ENCODE measurements around the gene NKIRAS1. TPM values are rescaled to one million over a fixed set of nuclear protein-coding genes. Genes with fewer than 3 reads are reported as not detected.
A peak's percentile ranks its signal among the peaks of the same experiment; 100 is the strongest.

The NKIRAS1 gene
- 1 to 10 TPM; 2.2 to 3.1 TPM for total RNA-seq

GRCh38 chr3:23916886-23917678, at the start of gene NKIRAS1, which contains the start of gene RPL15:
NKIRAS1 (minus strand) TSS chr3:23916990; CDS start chr3:23910904, 6,086 bp downstream.
RPL15 (plus strand) TSS chr3:23917132; CDS start chr3:23917860, 728 bp downstream.
- Mint-ChIP-seq H3K4me3 (peak within 1 kb of the TSS; percentile 99), H3K27ac (peak within 1 kb of the TSS; percentile 98), H3K27me3 (ENCODE audit: low read depth) (peaks cover 5% of the 10 kb centered on the region), H3K4me1 (ENCODE audit: low read depth) (peaks cover 45% of the 10 kb centered on the region), H3K36me3 (ENCODE audit: low read depth) (peaks cover 46% of the 10 kb centered on the region), H3K9me3 (ENCODE audit: insufficient read depth) (no peaks in the 10 kb centered on the region)
- ChIA-PET POLR2A (interaction anchor here (0.6 to 5.3 kb wide), 38 partner anchors 8 to 591 kb away, joined by 3 to 136 read pairs (median 4); partner anchors contain the start of gene NR1D2), CTCF (interaction anchor here (0.7 to 2.2 kb wide), 9 partner anchors 25 to 269 kb away, joined by 3 to 10 read pairs (median 4); no protein-coding TSS in a partner anchor)
- ATAC-seq: peak; percentile 94
- DNase-seq: peak; percentile 98

- H3K4me1 Mint-ChIP-seq (ENCODE audit: low read depth): no peaks in the 10 kb centered on the region
- ChIA-PET POLR2A (no interaction called here), CTCF (no interaction called here)
- ATAC-seq (no peak), DNase-seq (no peak)
- H3K36me3 Mint-ChIP-seq (ENCODE audit: low read depth): peaks cover 4% of the 10 kb centered on the region
- no peaks in the 10 kb centered on the region for H3K27me3 Mint-ChIP-seq (ENCODE audit: low read depth)
- no peak overlapping the region for H3K27ac Mint-ChIP-seq
- H3K4me3 Mint-ChIP-seq: no peak overlapping the region
- no peaks in the 10 kb centered on the region for H3K9me3 Mint-ChIP-seq (ENCODE audit: insufficient read depth)
Observed at GRCh38 chr3:23966328-23966727, 49.5 kb upstream of the NKIRAS1 start.

DNA sequence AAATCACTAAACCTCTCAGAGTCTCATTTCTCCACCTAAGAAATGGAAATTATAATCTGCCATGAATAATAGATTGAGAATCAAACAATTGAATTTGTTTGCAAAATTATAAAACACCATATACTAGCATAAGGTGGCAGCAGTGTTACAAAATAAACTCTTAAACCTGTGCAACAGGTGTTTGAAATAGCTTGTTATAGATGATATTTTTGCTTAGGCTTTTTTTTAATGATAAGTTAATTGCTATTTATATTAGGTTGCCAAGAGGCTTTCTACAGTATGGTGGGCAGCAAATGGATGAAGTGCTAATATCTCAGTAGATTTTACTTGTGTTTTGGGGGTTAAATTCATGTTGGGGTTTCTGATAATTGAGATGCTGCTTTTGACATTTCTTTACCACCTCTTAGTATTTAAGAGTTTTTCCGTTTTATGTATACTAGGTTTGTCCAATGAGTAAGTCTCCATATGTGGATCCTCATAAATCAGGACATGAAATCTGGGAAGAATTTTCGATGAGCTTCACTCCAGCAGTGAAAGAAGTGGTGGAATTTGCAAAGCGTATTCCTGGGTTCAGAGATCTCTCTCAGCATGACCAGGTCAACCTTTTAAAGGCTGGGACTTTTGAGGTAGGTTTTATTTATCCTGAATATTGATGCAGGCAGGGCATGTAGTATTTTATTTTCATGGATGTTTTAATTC, 47.9 kb upstream of the NKIRAS1 start:
- ChIA-PET POLR2A (no interaction called here), CTCF (no interaction called here)
- Mint-ChIP-seq H3K9me3 (ENCODE audit: insufficient read depth) (no peaks in the 10 kb centered on the region), H3K27me3 (ENCODE audit: low read depth) (no peaks in the 10 kb centered on the region), H3K4me3 (no peak overlapping the region), H3K4me1 (ENCODE audit: low read depth) (no peaks in the 10 kb centered on the region), H3K27ac (no peak overlapping the region), H3K36me3 (ENCODE audit: low read depth) (peaks cover 4% of the 10 kb centered on the region)
- no peak for ATAC-seq
- DNase-seq: no peak

DNA sequence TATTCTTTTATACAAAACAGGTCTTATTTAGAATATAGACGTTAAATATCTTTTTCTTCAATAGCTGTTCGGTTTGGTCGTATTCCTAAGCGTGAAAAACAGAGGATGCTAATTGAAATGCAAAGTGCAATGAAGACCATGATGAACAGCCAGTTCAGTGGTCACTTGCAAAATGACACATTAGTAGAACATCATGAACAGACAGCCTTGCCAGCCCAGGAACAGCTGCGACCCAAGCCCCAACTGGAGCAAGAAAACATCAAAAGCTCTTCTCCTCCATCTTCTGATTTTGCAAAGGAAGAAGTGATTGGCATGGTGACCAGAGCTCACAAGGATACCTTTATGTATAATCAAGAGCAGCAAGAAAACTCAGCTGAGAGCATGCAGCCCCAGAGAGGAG, 45.1 kb upstream of the NKIRAS1 start:
- Mint-ChIP-seq H3K27ac (no peak overlapping the region), H3K36me3 (ENCODE audit: low read depth) (peaks cover 4% of the 10 kb centered on the region), H3K4me1 (ENCODE audit: low read depth) (peaks cover 2% of the 10 kb centered on the region), H3K9me3 (ENCODE audit: insufficient read depth) (no peaks in the 10 kb centered on the region), H3K27me3 (ENCODE audit: low read depth) (no peaks in the 10 kb centered on the region), H3K4me3 (no peak overlapping the region)
- DNase-seq (no peak), ATAC-seq (no peak)
- CTCF ChIA-PET: interaction anchor here (1.0 kb wide), 1 partner anchor 74 kb away, joined by 3 read pairs; no protein-coding TSS in a partner anchor
- POLR2A ChIA-PET: no interaction called here

DNA sequence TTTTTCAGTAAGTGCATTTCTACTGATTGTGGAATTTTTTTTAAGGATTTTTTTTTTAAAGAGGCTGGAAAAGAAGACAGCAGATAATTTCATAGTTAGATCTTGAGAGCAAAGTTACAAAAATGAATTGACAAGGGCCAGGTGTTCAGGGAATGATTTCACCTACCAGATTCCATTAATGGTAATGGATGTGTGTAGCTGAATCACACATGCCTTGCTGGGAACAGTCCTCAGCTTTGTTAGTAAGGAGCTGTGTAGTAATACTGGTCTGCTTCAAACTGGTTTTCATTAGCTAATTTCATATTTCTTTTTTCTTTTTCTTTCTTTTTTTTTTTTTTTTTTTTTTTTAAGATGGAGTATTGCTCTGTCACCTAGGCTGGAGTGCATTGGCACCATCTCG, 44.3 kb upstream of the NKIRAS1 start:
- Mint-ChIP-seq H3K9me3 (ENCODE audit: insufficient read depth) (no peaks in the 10 kb centered on the region), H3K27ac (no peak overlapping the region), H3K36me3 (ENCODE audit: low read depth) (peaks cover 4% of the 10 kb centered on the region), H3K27me3 (ENCODE audit: low read depth) (no peaks in the 10 kb centered on the region), H3K4me3 (no peak overlapping the region), H3K4me1 (ENCODE audit: low read depth) (peaks cover 2% of the 10 kb centered on the region)
- no peak for ATAC-seq
- ChIA-PET CTCF (interaction anchor here (0.6 to 0.7 kb wide), 2 partner anchors 22 to 30 kb away, joined by 3 read pairs; no protein-coding TSS in a partner anchor), POLR2A (no interaction called here)
- DNase-seq: no peak

DNA sequence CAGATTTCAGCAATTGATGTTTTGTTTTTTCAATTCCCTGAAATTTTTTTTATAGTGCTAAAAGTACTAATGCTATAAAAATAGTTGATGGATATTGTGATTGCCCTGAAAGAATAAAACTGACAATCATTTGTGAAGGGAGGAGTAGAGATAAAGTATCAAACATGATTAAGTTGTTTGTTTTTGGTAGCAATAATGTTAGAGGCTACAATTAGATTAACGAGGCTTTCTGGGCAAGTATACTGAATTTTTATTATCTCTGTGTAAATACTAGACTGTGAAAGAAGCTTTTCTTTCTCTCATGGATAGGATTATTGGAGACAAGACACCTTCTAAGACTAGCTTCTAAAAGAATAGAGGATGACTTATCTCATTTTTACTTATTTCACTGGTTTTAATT, 43.9 kb upstream of the NKIRAS1 start:
- Mint-ChIP-seq H3K4me3 (no peak overlapping the region), H3K9me3 (ENCODE audit: insufficient read depth) (no peaks in the 10 kb centered on the region), H3K36me3 (ENCODE audit: low read depth) (peaks cover 4% of the 10 kb centered on the region), H3K27ac (no peak overlapping the region), H3K4me1 (ENCODE audit: low read depth) (peaks cover 2% of the 10 kb centered on the region), H3K27me3 (ENCODE audit: low read depth) (no peaks in the 10 kb centered on the region)
- ATAC-seq (no peak), DNase-seq (no peak)
- POLR2A ChIA-PET: no interaction called here
- CTCF ChIA-PET: interaction anchor here (0.6 to 1.2 kb wide), 3 partner anchors 21 to 29 kb away, joined by 3 to 4 read pairs (median 3); no protein-coding TSS in a partner anchor

DNA sequence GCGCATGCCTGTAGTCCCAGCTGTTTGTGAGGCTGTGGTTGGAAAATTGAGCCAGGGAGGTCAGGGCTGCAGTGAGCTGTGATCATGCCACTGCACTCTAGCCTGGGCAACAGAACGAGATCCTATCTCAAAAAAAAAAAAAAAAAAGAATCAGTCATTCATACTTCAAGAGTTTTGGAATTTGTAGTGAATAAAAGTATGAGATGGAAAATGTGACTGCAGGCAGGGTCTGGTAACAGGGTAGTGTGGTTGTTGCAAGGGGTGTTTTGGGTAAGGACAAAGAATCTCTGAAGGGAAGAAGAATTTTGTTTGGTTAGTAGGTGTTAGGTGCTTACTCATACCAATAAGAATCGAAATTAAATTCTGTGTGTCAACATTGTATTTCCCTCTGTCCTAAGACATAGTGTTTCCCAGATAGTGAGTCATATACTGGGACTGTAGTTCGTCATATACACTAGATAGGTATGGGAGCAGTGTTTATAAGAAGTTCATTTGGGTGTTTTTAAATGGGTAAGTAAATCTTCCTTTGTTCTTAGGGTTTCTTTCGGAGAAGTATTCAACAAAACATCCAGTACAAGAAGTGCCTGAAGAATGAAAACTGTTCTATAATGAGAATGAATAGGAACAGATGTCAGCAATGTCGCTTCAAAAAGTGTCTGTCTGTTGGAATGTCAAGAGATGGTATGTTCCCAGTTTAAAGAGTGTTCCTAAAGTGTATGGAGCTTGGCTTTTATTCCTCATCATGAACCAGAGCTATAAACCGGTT, 42.5 kb upstream of the NKIRAS1 start:
- DNase-seq: no peak
- peaks cover 2% of the 10 kb centered on the region for H3K36me3 Mint-ChIP-seq (ENCODE audit: low read depth)
- POLR2A ChIA-PET: no interaction called here
- H3K9me3 Mint-ChIP-seq (ENCODE audit: insufficient read depth): no peaks in the 10 kb centered on the region
- CTCF ChIA-PET: interaction anchor here (1.2 kb wide), 1 partner anchor 22 kb away, joined by 4 read pairs; no protein-coding TSS in a partner anchor
- no peak overlapping the region for H3K27ac Mint-ChIP-seq
- peak; percentile 60 for ATAC-seq
- peaks cover 2% of the 10 kb centered on the region for H3K4me1 Mint-ChIP-seq (ENCODE audit: low read depth)
- no peaks in the 10 kb centered on the region for H3K27me3 Mint-ChIP-seq (ENCODE audit: low read depth)
- H3K4me3 Mint-ChIP-seq: no peak overlapping the region

- no peak for ATAC-seq
- DNase-seq: no peak
- H3K27me3 Mint-ChIP-seq (ENCODE audit: low read depth): no peaks in the 10 kb centered on the region
- no peaks in the 10 kb centered on the region for H3K9me3 Mint-ChIP-seq (ENCODE audit: insufficient read depth)
- ChIA-PET POLR2A (interaction anchor here (1.5 kb wide), 1 partner anchor 40 kb away, joined by 5 read pairs; the partner anchor contains the start of genes NKIRAS1 and RPL15), CTCF (no interaction called here)
- H3K27ac Mint-ChIP-seq: no peak overlapping the region
- H3K4me3 Mint-ChIP-seq: no peak overlapping the region
- no peaks in the 10 kb centered on the region for H3K36me3 Mint-ChIP-seq (ENCODE audit: low read depth)
- H3K4me1 Mint-ChIP-seq (ENCODE audit: low read depth): peaks cover 6% of the 10 kb centered on the region
Observed at GRCh38 chr3:23956701-23957100, 39.9 kb upstream of the NKIRAS1 start.

GRCh38 chr3:23954144-23954543, 37.4 kb upstream of the NKIRAS1 start:
- Mint-ChIP-seq H3K4me1 (ENCODE audit: low read depth) (peaks cover 27% of the 10 kb centered on the region), H3K4me3 (no peak overlapping the region), H3K36me3 (ENCODE audit: low read depth) (no peaks in the 10 kb centered on the region), H3K27ac (no peak overlapping the region), H3K9me3 (ENCODE audit: insufficient read depth) (no peaks in the 10 kb centered on the region), H3K27me3 (ENCODE audit: low read depth) (no peaks in the 10 kb centered on the region)
- ATAC-seq (no peak), DNase-seq (no peak)
- POLR2A ChIA-PET: interaction anchor here (1.8 kb wide), 1 partner anchor 37 kb away, joined by 9 read pairs; the partner anchor contains the start of genes NKIRAS1 and RPL15
- CTCF ChIA-PET: no interaction called here

DNA sequence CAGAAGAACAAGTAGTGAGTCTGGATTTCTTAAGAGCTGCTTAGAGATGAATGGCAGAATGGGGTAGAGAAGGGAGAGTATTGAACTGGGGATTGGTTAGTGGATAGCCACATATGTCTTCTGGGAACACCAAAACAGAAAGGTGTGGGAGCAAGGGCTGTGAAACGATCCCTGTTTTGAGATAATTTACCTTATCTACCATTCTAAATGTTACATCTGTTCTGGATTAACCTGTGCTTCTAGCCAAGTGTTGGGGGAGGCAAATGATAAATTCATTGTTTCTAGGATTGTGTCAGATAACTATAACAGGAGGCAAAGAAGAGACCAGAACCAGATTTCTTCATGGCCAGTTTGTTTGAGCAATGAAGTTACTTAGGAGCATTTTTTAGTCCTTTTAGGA, 36.7 kb upstream of the NKIRAS1 start:
- ChIA-PET POLR2A (interaction anchor here (1.8 kb wide), 1 partner anchor 36 kb away, joined by 9 read pairs; the partner anchor contains the start of genes NKIRAS1 and RPL15), CTCF (interaction anchor here (0.6 kb wide), 1 partner anchor 114 kb away, joined by 3 read pairs; no protein-coding TSS in a partner anchor)
- DNase-seq: no peak
- Mint-ChIP-seq H3K4me1 (ENCODE audit: low read depth) (peaks cover 26% of the 10 kb centered on the region), H3K27me3 (ENCODE audit: low read depth) (no peaks in the 10 kb centered on the region), H3K4me3 (no peak overlapping the region), H3K9me3 (ENCODE audit: insufficient read depth) (no peaks in the 10 kb centered on the region), H3K27ac (no peak overlapping the region), H3K36me3 (ENCODE audit: low read depth) (no peaks in the 10 kb centered on the region)
- ATAC-seq: no peak

- Mint-ChIP-seq H3K4me3 (no peak overlapping the region), H3K27ac (no peak overlapping the region), H3K9me3 (ENCODE audit: insufficient read depth) (no peaks in the 10 kb centered on the region), H3K27me3 (ENCODE audit: low read depth) (no peaks in the 10 kb centered on the region), H3K36me3 (ENCODE audit: low read depth) (no peaks in the 10 kb centered on the region), H3K4me1 (ENCODE audit: low read depth) (peaks cover 28% of the 10 kb centered on the region)
- POLR2A ChIA-PET: no interaction called here
- ATAC-seq (no peak), DNase-seq (no peak)
- CTCF ChIA-PET: no interaction called here
Observed at GRCh38 chr3:23952646-23953045, 35.9 kb upstream of the NKIRAS1 start.

Data from activated CD8-positive, alpha-beta T cell treated with anti-CD3 and anti-CD28 coated beads, Interleukin-2, amount 10 ng/mL, durations not matched to agents 7 days and 5 days (primary cell).